GM18502 (cell line): ENCODE data around the gene STKLD1.

Experiments used
- ATAC-seq: cut with Tn5 transposase; IDR thresholded peaks from one replicate; pipeline ENCODE4 v1.9.1; 2021; ENCODE audit warnings: mild to moderate bottlenecking; ENCODE audit not compliant: unreplicated experiment, poor library complexity

Gene STKLD1

DNA sequence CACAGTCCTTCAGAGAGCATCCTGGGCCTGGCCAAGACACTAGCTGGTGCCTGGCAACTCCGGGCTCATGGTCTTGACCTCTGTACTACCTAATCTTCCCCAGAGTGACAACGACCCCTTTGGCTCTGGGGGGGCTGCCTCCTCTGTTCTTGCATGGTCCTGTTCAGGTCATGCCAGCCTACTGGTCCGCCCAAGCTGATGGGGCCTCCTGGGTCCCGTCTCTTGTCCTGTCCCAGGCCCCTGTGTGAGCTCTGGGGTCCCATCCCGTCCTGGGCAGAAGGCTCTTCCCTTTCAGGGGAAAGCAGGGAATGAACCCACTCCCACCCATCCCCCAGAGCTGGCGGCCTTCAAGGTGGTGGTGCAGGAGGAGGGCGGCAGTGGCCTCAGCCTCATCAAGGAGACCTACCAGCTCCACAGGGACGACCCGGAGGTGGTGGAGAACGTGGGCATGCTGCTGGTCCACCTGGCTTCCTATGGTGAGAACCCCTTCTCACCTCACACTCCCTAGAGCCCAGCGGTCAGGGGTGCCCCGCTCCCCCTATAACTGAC lies 28.4 kb downstream of the STKLD1 start:
- ATAC-seq = no peak

DNA sequence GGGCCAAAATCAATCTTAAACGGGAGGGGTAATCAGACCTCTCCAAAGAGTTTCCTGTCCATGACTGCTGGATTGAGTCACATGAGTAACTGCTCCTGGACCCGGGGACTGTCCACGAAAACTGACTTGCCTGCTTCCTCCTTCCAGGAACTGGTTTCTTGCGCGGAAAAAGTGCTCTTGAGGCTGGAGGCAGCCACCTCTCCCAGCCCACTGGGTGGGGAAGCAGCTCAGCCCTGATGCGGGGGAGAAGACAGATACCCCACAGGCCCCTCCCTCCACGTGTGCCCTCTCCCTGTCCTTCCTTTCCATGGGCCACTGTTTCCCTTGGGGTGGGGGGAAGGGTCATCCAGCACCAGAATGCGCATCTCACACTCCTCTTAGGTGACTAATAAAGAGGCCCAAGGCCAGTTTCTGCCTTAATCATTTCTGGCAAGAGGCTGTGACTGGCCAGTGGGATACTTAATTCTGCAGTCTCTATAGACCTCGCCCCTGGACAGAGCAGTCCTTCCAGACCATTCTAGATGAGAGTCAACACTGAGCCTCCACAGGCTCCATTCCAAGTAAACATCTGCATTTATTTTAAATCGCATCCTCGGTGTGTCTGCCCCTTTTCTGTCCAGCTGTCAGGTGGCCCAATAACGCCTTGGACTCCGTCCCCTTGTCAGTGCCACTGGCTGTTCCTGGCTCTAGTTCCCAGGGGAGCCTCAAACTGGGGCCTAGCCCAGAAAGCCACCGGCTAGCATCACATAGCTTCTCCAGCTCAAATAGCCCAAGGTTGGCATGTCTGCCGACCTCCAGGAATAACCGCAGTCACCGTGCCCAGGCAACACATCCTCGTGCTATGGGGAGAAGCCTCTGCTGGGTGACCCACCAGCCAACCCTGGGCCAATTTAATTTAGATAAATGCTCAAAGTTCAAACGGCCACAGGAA lies 29.6 kb downstream of the STKLD1 start:
- no peak for ATAC-seq

DNA sequence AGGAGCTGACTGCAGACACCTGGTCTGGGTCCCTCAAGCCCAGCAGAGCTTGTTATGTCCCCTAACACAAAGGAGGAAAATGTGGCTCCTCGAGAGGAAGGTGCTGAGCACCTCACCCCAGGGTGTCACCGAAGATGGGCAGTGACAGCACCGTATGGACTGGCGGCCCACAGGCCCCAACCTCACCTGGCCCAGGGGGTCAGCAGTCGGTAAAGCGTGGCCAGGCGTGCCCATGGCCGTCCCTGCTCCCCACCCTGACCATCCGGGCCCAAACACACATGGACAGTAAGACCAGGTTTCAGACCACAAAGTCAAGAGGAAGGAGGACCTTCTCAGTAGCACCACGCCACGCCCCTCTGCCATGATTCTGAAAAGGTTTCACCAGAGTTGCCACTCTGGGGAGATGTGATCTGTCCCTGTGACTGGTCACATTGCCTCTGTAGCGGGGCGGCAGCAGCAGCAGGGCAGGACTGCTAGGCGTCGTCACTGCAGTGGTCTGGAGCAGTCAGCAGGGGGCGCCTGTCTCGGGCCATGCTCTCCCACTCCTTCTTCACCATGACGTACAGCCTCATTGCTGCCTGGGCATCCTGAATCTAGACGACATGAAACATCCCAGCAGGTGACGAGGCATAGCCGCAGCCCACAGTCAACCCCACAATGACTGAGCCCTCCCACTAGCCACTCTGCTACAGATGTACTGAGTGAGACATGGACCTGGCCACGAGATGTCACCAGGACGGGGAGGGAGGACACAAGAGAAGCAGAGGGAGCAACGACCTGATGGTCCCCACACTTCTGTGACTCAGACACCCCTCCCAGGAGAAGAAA lies 30.5 kb downstream of the STKLD1 start:
- no peak for ATAC-seq

DNA sequence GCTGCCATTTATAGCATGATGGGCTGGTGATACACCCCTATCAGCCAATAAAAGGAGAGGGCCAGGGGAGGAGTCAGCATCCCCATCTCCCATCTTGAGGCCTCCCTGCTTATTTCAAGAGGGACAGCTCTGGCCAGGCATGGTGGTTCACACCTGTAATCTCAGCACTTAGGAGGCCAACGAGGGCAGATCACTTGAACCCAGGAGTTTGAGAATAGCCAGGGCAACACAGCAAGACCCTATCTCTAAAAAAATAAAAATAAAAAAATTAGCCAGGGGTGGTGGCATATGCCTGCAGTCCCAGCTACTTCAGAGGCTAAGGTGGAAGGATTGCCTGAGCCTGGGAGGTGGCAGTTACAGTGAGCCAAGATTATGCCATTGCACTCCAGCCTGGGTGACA lies 31.9 kb downstream of the STKLD1 start:
- ATAC-seq = no peak

DNA sequence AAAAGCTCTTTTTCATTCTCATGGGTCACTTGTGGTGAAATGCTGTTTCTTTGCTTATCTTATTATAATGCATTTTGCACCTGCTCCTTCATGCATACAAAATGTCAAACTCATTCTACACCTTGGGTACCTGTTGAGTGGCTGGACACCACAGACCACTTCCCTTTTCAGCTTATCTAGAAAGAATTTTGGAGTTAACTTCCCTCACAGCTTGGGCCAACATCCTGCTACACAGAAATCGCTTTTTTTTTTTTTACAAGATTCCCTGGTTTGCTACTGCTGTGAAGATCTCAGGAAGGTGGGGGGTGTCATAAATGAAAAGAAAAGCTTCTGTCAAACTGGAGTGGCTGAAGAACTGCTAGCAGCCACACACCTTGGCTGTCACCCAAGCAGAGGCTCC lies 39.0 kb downstream of the STKLD1 start:
- no peak for ATAC-seq

DNA sequence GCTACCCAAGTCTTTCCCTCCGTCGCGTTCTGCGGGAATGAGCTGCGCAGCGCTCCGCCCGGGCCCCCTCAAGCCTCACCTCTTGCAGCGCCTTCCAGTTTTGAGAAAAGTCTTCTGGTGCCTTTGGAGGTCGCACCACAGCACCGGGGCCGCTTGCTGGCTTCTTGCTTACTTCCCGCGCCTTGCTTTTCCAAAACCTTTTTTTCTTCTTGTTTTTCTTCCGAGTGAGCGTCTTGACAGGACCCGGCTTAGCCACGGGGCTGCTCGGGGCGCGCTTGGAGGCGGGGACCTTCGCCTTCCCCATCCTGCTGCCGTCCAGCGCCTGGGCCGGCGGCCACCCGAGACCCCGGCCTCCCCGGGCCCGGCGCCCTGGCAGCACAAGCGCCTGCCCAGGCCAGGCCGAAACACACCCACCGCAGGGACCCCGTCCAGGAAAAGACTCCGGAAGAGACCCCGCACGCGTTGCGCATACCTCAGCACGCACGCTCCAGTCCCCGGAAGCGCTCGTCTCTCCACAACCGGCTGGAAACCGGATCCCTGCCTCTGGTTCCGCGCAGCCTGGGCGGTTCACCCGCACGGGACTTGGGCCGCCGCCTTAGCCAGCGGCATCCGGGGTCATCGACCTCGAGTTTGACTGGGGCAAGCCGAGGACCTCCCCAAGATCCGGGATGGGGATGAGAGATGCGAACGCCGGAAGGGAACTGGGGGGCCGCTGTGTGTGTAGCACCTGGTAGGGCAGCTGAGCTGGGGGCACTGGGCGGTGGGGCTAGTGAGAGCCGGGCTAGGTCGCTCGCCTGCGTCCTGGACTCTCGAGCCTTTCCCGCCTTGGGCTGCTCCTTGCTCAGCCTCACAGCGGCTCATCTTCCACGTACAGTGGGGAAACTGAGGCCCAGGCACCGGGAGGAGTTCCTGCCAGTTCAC lies 41.6 kb downstream of the STKLD1 start, which contains the start of gene REXO4:
TSS of gene REXO4 (minus strand) at position 470 of the 921 bp plus-strand sequence. CDS start at position 304, 166 bp downstream.
- ATAC-seq = peak; percentile 74

DNA sequence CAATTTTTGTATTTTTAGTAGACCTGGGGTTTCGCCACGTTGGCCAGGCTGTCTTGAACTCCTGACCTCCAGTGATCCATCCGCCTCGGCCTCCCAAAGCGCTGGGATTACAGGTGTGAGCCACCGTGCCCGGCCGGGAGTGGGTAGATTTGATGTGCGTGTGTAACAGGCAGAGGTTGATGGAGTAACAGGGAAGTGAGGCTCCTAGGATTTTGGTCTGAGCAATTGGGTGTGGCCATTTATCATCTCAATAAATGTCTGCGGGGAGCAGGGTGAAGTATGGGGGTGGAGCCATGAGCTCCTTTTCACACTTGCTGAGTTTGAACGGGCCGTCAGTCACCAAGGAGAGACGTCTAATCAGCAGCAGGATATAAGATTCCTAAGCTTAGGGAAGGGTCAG lies 42.8 kb downstream of the STKLD1 start:
- ATAC-seq = no peak

DNA sequence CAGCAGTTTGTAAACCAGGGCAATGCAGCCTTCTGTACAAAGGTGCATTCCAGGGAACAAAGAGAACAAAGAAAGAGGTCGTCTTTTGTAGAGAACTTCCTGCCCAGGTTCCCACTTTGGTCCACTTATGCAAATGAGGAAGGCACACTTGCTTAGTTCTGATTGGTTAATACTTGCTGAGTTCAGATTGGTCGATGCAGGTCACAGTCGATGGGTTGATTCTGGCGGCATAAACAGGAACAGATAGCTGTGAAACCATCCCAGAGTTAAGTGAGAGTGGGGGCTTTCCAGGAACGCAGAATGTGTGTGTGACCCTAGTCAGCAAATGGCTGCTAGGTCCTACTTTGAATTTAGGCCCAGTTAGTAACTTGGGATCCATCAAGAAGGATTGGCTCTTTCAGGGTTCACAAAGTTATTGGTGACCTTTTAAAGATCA lies 44.2 kb downstream of the STKLD1 start:
- peak; percentile 41 for ATAC-seq

DNA sequence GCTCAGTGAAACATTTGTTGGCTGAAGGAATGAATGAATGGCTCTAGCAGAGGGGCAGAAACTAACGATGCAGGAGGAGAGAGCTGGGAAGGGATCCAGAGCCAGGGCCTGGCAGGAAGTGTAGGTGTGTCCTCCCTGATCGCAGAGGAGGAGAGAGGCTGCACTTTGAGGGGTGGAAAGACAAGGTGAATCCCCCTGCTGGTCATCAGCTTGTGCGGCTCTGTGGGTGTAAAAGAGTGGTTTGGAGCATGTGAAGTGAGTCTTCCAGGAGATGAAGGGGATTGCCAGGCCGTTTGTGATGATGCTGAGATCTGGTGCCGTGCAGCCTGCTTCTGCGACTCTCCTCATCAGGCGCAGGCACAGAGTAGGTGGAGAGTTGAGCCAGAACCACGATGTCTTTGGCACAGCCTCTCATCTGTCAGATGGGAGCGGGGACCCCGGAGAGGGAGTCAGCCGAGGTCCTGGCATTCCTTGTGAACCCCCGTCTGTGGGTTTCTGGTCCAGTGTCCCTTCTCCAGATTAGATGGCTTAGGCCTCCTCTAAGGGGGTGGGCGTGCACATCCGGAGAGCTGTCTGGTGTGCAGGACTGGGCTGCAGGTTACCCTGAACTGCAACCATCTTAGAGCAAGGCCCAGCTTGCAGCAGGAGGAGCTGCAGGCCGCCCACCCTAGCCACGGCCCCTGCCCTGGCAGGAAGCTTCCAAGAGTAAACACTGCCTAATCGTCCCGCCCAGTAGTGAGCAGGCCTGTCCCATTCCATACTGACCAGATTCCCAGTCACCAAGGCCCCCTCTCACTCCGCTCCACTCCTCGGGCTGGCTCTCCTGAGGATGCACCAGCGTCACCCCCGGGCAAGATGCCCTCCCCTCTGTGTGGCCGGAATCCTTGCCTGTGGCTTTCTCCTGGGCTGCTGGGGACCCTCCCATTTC lies 45.7 kb downstream of the STKLD1 start, which contains the start of gene ADAMTS13:
TSS of gene ADAMTS13 (plus strand) at position 753 of the 928 bp plus-strand sequence. CDS start at position 830, 77 bp downstream.
- no peak for ATAC-seq

DNA sequence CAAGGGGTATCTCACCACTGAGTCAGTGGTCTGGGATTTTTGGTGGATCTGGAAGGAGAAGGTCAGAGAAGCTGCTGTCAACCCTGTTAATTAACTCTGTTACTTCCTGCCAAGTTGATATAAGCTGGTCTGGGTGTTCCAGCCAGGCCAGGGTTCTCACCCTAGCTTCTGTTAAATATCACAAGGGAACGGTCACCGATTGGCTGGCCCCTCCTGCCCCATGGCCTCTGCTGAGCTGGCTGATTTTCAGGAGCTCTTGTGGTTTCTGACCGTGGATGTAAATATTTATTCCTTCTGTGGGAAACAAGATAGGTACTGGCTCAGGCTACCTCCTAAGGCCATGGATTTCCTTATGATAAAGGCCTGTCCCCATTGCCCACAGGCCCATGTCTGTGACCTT lies 47.0 kb downstream of the STKLD1 start:
- no peak for ATAC-seq

DNA sequence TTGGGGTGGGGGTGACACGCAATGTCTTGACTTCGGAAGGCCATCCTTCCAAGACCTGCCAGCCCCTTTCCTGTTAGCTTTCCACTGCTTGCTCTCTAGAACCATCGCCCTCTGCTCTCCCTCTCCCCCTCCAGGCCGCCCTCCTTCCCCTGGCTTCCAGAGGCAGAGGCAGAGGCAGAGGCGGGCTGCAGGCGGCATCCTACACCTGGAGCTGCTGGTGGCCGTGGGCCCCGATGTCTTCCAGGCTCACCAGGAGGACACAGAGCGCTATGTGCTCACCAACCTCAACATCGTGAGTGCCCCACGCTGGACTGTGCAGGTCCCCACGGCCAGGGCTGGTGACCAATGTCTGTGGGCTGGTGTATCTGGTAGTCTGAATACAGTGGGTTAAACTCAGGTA lies 48.0 kb downstream of the STKLD1 start:
- ATAC-seq = no peak

DNA sequence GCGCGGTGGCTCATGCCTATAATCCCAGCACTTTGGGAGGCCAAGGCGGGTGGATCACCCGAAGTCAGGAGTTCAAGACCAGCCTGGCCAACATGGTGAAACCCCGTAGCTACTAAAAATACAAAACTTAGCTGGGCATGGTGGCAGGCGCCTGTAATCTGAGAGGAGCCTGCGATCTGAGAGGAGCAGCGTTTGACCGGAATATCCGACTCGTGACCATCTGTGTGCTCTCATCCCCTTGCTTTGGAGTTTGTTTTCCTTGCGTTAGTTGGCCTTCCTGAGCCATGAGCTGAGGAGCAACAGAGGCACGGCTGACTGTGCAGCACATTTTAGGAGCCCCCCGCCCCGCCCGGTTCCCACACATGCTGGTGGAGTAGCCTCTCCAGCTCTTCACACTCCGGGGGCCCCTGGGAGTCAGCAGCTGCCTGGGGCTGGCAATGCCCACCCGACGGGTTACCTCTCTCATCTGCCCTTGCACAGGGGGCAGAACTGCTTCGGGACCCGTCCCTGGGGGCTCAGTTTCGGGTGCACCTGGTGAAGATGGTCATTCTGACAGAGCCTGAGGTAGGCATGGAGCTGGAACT lies 49.0 kb downstream of the STKLD1 start:
- ATAC-seq = no peak

DNA sequence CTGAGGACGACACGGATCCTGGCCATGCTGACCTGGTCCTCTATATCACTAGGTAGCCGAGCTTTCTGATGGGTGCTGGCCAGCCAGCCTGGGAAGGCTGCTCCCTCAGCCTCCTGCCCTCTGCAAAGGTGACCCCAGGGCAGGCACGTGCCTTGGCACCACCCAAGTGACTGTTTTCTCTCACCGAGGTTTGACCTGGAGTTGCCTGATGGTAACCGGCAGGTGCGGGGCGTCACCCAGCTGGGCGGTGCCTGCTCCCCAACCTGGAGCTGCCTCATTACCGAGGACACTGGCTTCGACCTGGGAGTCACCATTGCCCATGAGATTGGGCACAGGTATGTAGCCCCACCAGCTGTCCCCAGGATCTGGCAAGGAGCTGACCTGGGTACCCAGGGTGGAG lies 49.8 kb downstream of the STKLD1 start:
- no peak for ATAC-seq

DNA sequence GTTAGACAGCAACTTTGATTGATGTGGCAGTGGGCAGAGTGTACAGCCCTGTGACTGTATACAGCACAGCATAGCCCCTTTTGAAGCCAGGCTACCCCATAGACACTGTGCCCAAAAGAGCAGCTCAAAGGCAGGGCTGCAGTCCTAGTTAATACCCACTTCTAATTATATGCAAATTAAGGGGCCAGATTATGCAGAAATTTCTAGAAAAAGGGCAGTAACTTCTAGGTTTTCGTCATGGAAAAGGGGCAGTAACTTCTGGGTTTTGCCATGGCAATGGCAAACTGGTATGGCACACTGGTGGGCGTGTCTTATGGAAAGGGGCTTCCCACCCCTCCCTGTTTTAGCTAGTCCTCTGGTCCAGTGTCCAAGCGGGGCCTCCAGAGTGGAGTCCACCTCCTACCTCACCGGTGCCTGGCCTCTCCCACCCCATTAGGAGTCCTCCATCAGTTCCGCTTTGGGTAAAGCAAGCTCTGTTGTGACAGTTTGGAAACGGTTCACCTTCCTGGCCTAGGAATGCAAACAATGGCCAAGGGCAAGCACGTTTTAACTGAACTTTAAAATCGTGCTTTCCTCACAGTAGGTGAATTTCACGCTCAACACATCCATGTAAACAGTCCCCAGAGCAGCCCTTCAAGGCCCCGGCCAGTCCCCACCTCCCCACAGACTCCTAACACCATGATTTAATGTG lies 51.6 kb downstream of the STKLD1 start:
- ATAC-seq = no peak

DNA sequence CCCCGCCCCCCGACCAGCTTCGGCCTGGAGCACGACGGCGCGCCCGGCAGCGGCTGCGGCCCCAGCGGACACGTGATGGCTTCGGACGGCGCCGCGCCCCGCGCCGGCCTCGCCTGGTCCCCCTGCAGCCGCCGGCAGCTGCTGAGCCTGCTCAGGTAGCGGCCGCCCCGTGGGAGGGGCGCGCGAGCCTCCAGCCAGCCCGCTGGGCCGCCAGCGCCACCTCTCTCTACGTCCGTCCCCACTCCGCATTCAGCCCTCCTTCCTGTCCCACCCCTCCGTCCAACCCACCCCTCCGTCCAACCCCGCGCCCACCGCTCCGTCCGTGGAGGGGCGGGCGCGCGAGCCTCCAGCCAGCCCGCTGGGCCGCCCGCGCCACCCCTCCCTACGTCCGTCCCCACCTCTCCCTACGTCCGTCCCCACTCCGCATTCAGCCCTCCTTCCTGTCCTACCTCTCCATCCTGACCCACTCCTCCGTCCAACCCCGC lies 52.5 kb downstream of the STKLD1 start:
- no peak for ATAC-seq

DNA sequence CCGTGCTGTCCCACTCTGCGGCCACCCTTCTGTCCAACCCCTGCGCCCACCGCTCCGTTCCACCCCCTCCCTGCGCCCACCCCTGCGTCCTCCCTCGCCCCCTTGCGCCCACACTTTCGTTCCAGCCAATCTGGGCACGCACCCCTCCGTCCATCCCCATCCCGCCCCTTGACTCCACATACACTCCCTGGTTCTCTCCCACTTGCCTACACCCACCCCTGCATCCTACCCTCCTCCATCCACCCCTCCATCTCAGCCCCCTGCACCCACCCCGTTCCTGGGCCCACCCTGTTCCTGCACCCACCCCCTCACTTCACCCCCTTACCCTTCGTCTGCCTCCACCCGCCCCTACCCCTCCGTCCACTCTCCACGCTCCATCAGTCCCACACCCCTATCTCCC lies 53.0 kb downstream of the STKLD1 start:
- ATAC-seq = no peak

DNA sequence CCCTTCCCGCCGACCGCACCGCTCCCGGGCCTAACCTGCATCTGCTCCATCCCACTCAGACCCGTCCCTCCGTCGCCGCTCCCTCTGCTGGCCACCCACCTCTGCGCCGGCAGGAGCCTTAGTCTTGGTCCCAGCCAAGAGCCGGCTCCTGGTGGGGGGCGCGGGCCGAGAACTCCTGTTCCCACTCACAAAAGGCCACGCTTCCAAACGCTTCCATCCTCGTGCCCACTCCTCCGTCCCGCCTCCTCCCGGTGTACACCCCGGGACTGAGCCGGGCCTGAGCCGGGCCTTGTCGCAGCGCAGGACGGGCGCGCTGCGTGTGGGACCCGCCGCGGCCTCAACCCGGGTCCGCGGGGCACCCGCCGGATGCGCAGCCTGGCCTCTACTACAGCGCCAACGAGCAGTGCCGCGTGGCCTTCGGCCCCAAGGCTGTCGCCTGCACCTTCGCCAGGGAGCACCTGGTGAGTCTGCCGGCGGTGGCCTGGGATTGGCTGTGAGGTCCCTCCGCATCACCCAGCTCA lies 53.5 kb downstream of the STKLD1 start:
- no peak for ATAC-seq
